Thoracic aorta (tissue), 2 donors: ENCODE results near the gene IZUMO4. TPM values are rescaled to one million over a fixed set of nuclear protein-coding genes. Genes with fewer than 3 reads are reported as not detected.

ENCODE experiments used
- ATAC-seq: fragments of 150-250 bp; one replicate; pipeline ENCODE4 v1.8.0; 2017; ENCODE audit warnings: low read depth; ENCODE audit not compliant: insufficient number of reproducible peaks, low FRiP score
- DNase-seq: peaks from one replicate; pipeline ENCODE4 v3.0.0-alpha.2; 2020; ENCODE audit warnings: low spot score
- H3K27ac ChIP-seq, 2 donors: fragments of 200-600 bp; sonication (generic); 1 replicate in 1 of 2; 2 replicates in 1 of 2; pipeline ENCODE4 v1.5.1; 2016; ENCODE audit warnings: mild to moderate bottlenecking in 2 of 2, moderate library complexity in 2 of 2
- H3K27me3 ChIP-seq: fragments of 200-600 bp; sonication (generic); replicated peaks from 2 replicates; pipeline ENCODE4 v1.6.0; 2016; ENCODE audit warnings: mild to moderate bottlenecking; ENCODE audit not compliant: insufficient read depth
- H3K36me3 ChIP-seq: fragments of 200-600 bp; sonication (generic); one replicate; pipeline ENCODE4 v1.5.1; 2016
- H3K4me1 ChIP-seq, 2 donors: fragments of 200-600 bp; sonication (generic); 1 replicate in 1 of 2; 2 replicates in 1 of 2; pipeline versions ENCODE4 v1.5.1 to v1.6.0; 2016; ENCODE audit warnings: low read depth in 2 of 2, mild to moderate bottlenecking in 1 of 2; ENCODE audit not compliant: control insufficient read depth in 1 of 2
- H3K4me3 ChIP-seq: fragments of 200-600 bp; sonication (generic); 2 replicates; pipeline ENCODE4 v1.5.1; 2016; ENCODE audit warnings: mild to moderate bottlenecking
- H3K9me3 ChIP-seq: fragments of 200-600 bp; sonication (generic); 2 replicates; pipeline ENCODE4 v1.5.1; 2016
- total RNA-seq, 2 donors: library from RNA; depleted of rRNA; stranded (reverse); fragments of >200 nt; gene quantifications; one replicate each; pipeline versions ENCODE4 v1.1.0 to v1.2.3, GENCODE V29; 2016
- TF ChIP-seq, protein P1 (sequence below): fragments of 200-600 bp; sonication (generic); IDR thresholded peaks from one replicate; pipeline ENCODE4 v1.5.1; 2019; ENCODE audit warnings: antibody characterized with exemption

Gene IZUMO4
- total RNA-seq, 2 donors from 2014 or later, result 3.1 to 6.1 TPM

DNA sequence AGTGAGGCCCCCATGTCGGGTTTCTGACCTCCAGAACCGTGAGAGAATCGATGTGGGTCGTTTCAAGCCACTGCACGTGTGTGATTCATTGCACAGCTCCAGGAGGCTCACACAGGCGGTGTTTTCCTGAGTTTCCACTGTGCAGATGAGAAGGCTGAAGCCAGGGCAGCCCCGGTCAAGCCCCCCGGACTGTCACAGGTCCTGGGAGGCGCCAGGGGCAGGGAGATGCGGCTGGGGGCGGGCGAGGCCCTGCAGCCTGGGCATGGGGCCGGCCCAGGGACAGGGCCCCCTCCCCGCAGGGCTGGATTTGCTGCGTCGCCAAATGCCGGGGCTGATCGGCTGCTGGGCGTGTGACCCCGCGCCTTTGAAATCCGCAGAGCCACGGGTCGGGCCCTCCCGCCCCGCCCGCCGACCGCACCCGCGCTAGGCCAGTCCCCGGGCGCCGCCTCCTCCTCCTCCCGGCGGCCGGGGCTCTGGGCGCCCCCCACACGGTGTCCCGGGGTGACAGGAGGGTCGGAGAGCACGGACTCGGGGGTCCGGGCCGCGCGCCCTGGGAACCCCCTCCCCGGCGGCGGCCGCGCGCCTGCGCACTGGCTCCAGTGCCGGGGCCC, 35.7 kb upstream of the IZUMO4 start:
- H3K9me3 ChIP-seq, result no peaks in the 10 kb centered on the region
- TF ChIP-seq, protein P1, sequence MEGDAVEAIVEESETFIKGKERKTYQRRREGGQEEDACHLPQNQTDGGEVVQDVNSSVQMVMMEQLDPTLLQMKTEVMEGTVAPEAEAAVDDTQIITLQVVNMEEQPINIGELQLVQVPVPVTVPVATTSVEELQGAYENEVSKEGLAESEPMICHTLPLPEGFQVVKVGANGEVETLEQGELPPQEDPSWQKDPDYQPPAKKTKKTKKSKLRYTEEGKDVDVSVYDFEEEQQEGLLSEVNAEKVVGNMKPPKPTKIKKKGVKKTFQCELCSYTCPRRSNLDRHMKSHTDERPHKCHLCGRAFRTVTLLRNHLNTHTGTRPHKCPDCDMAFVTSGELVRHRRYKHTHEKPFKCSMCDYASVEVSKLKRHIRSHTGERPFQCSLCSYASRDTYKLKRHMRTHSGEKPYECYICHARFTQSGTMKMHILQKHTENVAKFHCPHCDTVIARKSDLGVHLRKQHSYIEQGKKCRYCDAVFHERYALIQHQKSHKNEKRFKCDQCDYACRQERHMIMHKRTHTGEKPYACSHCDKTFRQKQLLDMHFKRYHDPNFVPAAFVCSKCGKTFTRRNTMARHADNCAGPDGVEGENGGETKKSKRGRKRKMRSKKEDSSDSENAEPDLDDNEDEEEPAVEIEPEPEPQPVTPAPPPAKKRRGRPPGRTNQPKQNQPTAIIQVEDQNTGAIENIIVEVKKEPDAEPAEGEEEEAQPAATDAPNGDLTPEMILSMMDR, result no peak
- DNase-seq (no peak), ATAC-seq (peak; percentile 3)
- H3K4me1 ChIP-seq, result peaks cover 24 to 44% of the 10 kb centered on the region in 2 donors
- no peaks in the 10 kb centered on the region for H3K27me3 ChIP-seq
- H3K27ac ChIP-seq, result peak overlapping the region; percentile 95 to 96
- H3K36me3 ChIP-seq, result no peaks in the 10 kb centered on the region
- peak overlapping the region; percentile 85 for H3K4me3 ChIP-seq

DNA sequence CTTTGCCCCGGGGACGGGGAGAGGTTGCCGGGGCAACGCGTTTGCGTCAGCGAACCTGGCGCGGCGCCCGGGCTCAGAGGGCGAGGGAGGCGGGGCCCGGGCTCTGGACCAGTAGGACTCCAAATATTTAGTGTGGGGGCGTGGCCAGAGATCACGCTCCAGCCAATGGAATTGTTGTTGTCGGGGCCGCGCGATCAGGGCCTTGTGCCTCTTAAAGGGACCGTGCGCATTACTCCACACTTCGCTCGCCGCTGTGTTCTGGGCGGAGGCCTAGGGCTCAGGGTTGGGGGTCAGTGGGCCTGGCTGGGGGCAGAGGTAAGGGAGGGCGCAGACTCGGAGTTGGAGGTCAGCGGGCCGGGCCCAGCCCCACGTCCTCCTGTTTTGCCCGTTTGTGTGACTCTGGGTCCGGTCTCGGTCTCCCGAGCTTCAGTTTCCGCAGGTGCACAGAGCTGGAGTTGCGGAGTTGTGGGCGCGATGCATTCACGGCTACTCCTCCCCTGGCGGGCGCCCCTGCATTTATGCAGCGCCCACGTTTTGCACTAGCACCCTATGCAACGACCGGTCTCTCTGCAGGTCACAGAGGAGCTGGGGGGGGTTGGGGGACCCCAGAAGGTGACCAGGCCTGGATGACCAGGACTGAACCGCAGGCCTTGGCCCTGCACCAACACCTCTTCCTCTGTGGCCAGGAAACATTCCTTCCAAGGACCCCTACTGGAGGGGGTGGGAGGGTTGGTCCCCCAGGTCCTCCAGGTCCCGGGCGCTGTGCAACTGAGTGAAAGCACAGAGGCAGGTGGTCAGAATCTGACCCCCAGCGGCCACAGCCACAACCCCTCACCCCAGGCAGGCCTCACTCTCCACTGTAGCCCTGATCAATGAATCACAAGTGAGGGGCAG, 35.0 kb upstream of the IZUMO4 start:
- TF ChIP-seq, protein P1, result no peak
- H3K4me3 ChIP-seq, result peak overlapping the region; percentile 85
- H3K36me3 ChIP-seq, result no peaks in the 10 kb centered on the region
- ATAC-seq (peak; percentile 86), DNase-seq (peak; percentile 99)
- H3K27ac ChIP-seq, result peak overlapping the region; percentile 95 to 96
- H3K4me1 ChIP-seq, result peaks cover 21 to 40% of the 10 kb centered on the region in 2 donors
- no peaks in the 10 kb centered on the region for H3K27me3 ChIP-seq
- no peaks in the 10 kb centered on the region for H3K9me3 ChIP-seq

DNA sequence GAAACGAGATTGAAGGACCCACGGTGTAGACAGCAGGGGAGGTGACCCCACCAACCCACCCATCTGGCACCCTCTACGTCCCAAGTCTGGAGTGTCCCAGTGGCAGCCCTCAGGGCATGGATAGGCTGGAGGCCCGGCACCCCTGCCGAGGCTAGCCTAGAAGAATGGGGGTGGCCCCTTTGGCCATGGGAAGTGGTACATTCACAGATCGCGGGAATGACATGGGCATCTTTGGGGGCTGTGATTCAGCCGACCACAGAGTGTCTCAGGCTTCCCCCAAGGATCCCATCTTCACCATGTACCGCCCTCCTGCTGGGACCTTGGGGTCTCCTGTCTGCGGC, 34.4 kb upstream of the IZUMO4 start:
- peak overlapping the region; percentile 85 for H3K4me3 ChIP-seq
- peaks cover 21 to 40% of the 10 kb centered on the region in 2 donors for H3K4me1 ChIP-seq
- DNase-seq (no peak), ATAC-seq (no peak)
- no peak overlapping the region for H3K27ac ChIP-seq
- TF ChIP-seq, protein P1, result no peak
- no peaks in the 10 kb centered on the region for H3K27me3 ChIP-seq
- H3K36me3 ChIP-seq, result no peaks in the 10 kb centered on the region
- H3K9me3 ChIP-seq, result no peaks in the 10 kb centered on the region

DNA sequence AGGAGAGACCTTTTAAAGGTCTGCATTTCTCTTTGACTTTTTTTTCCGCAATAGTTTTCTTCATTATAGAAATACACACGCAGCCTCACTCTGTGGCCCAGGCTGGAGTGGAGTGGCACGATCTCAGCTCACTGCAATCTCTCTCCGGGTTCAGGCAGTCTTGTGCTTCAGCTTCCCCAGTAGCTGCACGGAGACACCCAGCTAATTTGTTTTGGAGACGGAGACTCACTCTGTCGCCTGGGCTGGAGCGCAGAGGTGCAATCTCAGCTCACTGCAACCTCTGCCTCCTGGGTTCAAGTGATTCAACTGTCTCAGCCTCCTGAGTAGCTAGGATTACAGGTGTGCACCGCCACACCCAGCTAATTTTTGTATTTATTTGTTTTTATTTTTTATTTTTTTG, 33.9 kb upstream of the IZUMO4 start:
- ATAC-seq (no peak), DNase-seq (no peak)
- no peaks in the 10 kb centered on the region for H3K9me3 ChIP-seq
- H3K36me3 ChIP-seq, result no peaks in the 10 kb centered on the region
- no peaks in the 10 kb centered on the region for H3K27me3 ChIP-seq
- no peak overlapping the region for H3K4me3 ChIP-seq
- peaks cover 21 to 40% of the 10 kb centered on the region in 2 donors for H3K4me1 ChIP-seq
- no peak overlapping the region for H3K27ac ChIP-seq
- TF ChIP-seq, protein P1, result no peak

DNA sequence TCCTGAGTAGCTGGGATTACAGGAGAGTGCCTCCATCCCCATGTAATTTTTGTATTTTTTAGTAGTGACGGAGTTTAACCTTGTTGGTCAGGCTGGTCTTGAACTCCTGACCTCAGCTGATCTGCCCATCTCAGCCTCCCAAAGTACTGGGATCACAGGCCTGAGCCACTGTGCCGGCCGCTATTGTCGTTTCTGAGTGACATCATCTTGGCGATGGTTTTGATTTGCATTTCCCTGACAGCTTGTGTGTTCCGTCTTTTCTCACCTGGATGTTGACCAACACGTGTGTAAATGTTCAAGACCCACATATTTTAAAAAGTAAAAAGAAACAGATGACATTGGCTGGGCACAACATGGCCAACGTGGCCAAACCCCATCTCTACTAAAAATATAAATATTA, 32.9 kb upstream of the IZUMO4 start:
- Histone ChIP-seq H3K9me3 (no peaks in the 10 kb centered on the region), H3K36me3 (no peaks in the 10 kb centered on the region), H3K27me3 (no peaks in the 10 kb centered on the region), H3K4me1 (peaks cover 21 to 33% of the 10 kb centered on the region in 2 donors), H3K4me3 (no peak overlapping the region), H3K27ac (no peak overlapping the region)
- no peak for ATAC-seq
- no peak for DNase-seq
- TF ChIP-seq, protein P1, result no peak
